Stimulated activated naive CD8-positive, alpha-beta T cell treated with anti-CD3 and anti-CD28 coated beads, Interleukin-15, Interleukin-2, amounts not matched to agents 100 U/mL and 50 U/mL, for 24 hours (primary cell): ENCODE results near the gene SH3GL2.
A peak's percentile ranks its signal among the peaks of the same experiment; 100 is the strongest.

ENCODE experiments used
- ATAC-seq: fragments of 150-1000 bp; cut with Tn5 transposase; one replicate; pipeline ENCODE4 v1.10.0; 2021
- DNase-seq: peaks from one replicate; pipeline ENCODE4 v3.0.0; 2021

SH3GL2 gene

DNA sequence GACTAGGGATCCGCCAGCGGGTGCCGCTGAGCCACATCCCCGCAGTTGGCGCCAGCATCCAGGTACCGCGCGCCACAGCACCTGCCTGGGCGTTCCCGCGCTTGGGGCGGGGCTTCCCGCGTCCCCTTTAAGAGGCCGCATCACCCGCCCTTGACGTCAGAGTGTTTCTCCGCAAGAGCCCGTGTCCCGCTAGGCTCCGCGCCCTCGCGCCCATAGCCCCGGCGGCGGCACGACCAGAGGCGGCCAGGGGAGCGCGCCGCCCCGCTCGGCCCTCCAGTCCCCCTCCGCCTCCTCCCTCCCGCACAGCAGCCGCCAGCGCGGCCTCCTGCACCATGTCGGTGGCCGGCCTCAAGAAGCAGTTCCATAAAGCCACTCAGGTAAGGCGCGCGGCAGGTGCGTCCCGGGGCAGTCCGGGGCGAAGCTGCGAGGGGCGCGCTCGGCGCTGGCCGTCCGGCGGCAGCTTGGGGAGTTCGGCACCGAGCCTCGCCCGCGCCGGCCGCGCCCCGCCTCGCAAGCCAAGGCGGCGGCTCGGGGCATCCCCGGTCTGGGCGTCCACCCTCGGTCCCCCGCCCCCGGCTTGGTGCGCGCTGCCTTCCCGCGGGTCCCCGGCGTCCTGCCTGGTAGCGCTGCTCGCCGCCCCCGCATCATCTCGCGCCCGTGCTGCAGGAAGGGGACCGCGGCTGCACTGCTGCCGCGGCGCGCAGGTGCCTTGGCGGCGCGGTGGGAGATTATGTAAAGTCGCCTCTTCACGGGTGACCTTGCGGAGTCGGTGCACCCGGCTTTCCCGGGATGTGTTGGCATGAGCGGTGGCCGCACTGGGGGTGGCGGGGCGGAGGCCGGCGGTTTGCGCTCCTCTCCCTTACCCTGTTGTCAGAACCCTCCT lies at the start of gene SH3GL2:
SH3GL2 (plus strand) TSS at position 156 of the 883 bp plus-strand sequence.
- ATAC-seq (peak; percentile 48), DNase-seq (peak; percentile 9)

GRCh38 chr9:17531642-17532254 lies 47.1 kb upstream of the SH3GL2 start:
- ATAC-seq, result no peak
- peak; percentile 30 for DNase-seq

DNA sequence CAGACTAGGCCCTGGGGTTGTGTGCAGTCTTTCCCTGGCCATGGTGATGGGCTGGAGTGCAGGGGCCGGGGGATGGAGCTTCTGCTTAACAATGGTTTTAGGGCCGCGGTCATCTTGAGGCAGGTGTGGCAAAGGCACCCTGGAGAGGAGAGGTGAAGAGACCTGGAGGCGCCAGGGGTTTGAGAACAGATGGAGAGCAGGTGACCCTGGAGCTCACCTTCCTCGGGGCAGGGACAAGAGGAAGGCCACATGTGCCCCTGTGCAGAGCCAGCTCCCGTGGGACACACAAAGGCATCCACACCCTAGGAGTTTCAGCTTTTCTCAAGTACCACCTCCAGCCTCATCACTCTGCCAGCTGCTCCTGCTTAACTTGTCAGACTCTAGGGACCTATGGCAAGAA lies 46.4 kb upstream of the SH3GL2 start:
- ATAC-seq, result no peak
- no peak for DNase-seq

GRCh38 chr9:17535176-17535575 lies 43.7 kb upstream of the SH3GL2 start:
- ATAC-seq, result no peak
- DNase-seq, result no peak

GRCh38 chr9:17536027-17536426 lies 42.8 kb upstream of the SH3GL2 start:
- DNase-seq (no peak), ATAC-seq (no peak)

GRCh38 chr9:17551023-17551422 lies 27.8 kb upstream of the SH3GL2 start:
- no peak for ATAC-seq

DNA sequence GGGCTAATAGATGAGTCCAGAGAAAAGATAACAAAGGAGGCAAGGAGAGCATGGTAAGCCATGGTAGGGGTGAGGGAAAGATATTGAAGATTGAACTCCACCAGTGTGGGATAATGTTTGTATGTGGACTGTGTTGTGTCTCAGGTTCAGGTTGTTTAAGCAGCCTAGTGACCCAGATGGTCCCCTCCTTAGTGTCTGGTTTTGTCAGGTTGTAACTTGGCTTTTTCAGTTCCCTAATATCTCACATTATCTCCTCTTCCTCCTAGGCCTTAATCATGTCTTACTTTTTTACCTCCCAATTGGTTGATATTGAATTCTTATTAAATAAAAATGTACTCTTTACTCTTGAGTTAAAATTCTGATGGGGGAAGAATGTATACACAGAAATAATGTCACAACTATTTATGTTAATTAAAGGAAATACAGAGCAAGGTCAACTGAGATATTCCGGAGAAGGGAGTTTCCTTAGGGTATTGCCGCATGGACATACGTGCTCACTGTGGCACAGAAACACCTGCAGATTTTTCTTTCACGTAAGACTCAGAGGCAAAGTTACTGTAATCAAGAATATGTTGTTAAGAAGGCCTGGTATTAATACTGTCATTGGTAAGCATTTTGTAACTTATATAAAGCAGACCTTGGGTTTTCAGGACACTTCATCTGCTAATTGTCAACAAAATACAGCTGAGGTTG lies 23.4 kb upstream of the SH3GL2 start:
- ATAC-seq (no peak), DNase-seq (no peak)

More at GRCh38 chr9:17551023-17551422, 27.8 kb upstream of the SH3GL2 start:
- DNase-seq, result no peak

DNA sequence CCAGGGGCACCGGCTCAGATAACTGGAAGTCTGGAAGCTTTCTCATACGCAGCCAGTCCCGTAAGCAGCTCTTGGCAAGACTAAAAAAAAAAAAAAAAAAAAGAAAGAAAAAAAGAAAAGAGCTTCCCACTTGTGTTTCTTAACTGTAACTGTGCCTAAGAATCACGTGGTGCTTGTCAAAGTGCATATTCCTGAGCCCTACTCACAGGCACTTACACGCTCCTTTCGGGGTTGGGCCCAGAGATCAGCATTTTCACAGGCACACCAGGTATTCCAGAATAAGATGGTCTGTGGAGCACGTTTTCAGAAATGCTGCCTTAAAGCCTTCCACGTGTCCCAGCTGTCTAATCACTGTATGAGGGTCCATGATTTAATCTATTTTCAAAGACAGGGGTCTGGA lies 22.6 kb upstream of the SH3GL2 start:
- no peak for ATAC-seq
- no peak for DNase-seq

DNA sequence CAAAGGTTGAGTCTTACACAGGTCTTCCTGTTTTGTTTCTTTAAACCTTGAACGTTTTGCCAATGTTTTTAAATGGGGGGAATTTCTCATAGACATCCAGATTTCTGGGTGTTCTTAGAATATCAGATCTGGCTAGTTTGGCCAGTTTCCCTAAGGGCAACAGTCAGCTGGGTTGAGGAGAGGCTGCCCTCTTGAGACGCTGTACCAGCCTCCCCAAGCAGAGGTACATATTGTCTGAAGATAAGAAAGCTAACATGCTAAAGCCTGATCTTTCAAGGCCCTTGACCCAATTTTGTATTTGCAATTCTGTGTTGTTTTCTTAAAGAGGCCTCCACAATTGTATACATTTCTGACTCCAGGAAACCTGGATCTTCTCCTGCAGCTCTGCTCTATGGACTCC lies 21.9 kb upstream of the SH3GL2 start:
- ATAC-seq (no peak), DNase-seq (no peak)

DNA sequence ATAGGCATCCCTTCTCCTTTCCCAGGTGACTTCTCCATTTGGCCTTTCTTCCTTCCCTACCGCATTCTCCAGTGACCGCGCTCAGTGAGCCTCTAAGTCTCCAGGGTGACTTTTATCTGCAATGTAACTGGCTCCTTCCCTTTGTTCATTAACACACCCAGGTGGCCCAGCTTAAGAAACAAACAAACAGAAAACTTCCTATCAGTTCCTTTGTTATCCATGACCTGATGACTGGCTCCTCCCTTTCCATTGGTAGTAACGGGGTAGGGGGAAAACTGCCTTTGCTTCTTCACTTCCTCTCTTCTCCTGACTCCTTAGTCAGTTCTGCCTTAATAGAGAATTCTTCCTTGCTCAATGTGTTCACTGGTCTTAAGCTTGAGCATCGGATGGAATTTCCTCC lies 7.0 kb upstream of the SH3GL2 start:
- ATAC-seq (no peak), DNase-seq (no peak)

DNA sequence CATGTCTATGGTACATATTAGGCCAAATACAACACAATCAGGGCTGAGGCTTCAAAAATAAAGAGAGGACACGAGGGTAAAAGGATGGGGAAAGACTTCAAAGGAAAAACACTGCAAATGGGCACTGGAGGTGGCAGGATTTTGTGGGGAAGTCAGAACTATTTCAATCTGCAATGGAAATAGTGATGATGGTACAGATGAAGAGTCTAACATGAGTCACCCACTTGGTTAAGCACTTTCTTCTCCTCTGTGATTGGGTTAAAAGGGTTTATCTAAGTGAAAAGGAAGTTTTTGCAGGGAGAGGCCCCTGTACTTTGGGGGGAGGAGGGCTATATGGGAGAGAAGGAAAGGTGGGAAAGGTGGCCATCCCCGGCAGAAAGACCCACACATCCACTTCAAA lies 4.5 kb upstream of the SH3GL2 start:
- DNase-seq (no peak), ATAC-seq (no peak)

DNA sequence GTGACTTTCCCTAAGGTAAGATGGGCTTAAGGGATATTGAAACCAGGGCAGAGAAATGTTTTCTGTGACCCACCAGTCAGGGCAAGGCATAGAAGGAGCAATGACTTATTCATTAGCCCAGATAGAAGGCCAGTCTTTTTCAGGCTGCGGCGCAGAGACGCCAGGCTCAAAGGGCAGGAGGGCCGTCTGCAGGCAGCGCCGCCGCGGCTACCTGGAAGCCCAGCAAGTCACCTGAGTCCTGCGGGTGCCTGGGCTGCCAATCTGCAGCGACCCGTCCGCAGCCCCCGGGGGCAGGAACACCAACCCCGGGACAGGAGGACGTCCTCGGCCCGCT lies 322 bp upstream of the SH3GL2 start:
- ATAC-seq (no peak), DNase-seq (no peak)

DNA sequence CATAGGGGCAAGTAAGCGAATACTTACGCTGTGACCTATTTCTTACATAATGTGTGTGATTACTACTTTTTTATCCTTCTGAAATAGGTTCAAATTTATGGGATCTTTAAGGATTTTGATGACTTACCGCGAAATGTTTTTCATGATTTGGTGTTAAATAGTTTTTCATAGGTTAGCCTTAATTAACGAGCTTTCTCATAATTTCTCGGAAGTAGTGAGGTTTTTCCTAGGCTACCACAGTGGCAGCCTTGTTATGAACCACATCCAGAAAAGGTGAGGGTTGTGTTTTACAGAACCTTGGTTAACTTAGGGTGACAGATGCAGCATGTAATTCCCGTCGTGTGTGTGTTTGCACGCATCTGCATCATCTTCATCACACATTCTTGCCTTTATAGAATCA lies 1.3 kb downstream of the SH3GL2 start:
- ATAC-seq (no peak), DNase-seq (no peak)

- no peak for DNase-seq
- ATAC-seq, result no peak
Measured at GRCh38 chr9:17587113-17587512, 8.2 kb downstream of the SH3GL2 start.

DNA sequence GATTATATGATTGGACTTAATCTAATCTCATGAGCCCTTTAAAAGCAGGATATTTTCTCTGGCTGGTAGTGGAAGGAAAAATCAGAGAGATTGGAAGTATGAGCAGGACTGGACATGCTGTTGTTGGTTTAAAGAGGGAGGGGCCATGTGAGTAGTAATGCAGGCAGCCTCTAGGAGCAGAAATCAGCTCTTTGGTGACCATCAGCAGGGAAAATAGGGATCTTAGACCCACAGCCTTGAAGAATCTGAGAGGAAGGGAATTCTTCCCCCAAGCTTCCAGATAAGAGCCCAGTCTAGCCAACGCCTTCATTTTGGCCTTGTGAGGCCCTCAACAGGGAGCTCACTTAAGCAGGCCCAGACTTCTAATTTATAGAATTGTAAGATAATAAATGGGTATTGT lies 9.5 kb downstream of the SH3GL2 start:
- ATAC-seq (no peak), DNase-seq (no peak)

DNA sequence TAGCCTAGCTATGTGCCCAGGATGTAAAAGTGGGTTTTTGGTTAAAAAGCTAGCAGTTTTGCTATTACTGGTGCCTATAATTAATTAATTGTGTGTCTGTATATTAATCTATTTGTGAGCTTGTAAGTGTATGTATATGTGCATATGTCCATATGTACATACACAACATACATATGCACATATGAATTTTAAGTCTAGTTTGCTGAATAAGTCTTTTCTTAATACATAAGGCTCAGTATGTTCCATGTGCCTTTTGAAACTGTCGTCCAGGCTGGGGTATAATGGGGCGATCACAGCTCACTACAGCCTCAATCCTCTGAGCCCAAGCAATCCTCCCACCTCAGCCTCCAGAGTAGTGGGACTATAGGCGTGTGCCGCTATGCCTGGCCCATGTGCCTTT lies 10.1 kb downstream of the SH3GL2 start:
- DNase-seq (no peak), ATAC-seq (no peak)

GRCh38 chr9:17589771-17590170 lies 10.9 kb downstream of the SH3GL2 start:
- DNase-seq, result no peak
- ATAC-seq, result no peak

DNA sequence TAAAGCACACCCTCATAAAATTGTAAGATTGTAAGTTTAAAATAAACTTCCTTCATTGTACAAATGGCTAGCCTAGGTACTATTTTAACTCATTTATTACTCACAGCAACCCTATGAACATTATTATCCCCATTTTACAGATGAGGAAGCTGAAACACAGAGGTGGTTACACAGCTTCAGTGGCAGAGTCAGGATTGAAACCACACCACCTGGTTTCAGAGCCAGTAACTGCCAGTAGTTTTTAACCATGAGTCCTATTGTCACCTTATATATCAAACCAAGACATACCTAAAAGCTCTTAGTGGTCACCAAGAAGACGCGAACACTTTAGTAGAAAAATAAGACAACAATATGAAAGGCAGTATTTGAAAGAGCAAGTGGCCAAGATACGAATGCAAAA lies 16.1 kb downstream of the SH3GL2 start:
- no peak for DNase-seq

GRCh38 chr9:17597977-17598376 lies 19.1 kb downstream of the SH3GL2 start:
- ATAC-seq (no peak), DNase-seq (no peak)

More for the DNA sequence above, 16.1 kb downstream of the SH3GL2 start:
- ATAC-seq, result no peak

- ATAC-seq, result no peak
- DNase-seq, result no peak
Measured at GRCh38 chr9:17600962-17601593, 22.2 kb downstream of the SH3GL2 start.

- DNase-seq (no peak), ATAC-seq (no peak)
Measured at GRCh38 chr9:17604556-17604955, 25.7 kb downstream of the SH3GL2 start.

DNA sequence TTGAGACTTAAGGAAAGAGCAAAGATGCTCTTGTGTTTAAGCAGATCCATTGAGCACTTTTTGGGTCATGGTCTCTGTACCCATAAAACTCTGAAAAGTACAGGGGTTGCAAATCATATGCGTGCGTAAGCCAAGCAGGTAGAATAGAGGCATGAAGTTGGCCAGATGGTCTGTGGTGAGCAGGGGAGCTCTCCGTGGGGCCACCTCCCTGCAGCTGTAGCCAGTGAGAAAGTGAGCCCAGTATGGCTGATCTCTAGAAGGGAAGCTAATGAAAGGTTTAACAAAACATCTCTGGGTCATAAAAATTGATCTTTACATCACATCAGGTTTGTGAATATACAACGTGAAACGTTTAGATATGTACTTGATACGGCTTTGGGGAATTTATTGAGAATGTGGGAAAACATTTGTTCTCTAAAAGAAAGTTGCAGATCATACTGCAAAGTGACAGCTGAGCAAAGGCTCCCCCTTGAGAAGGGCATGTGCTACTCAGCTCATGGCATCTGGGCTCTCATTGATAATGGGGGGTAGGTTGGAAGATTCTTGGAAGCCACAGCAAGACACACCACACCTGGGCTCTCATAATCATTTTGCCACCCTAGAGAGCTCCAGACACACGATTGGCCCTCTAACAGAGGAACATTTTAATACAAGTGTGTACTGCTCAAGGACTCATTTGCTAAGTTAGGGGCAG lies 30.6 kb downstream of the SH3GL2 start:
- no peak for ATAC-seq
- DNase-seq, result no peak
